Stimulated activated CD8-positive, alpha-beta memory T cell treated with anti-CD3 and anti-CD28 coated beads, Interleukin-12 subunit alpha, Interleukin-12 subunit beta, amount 100 ng/mL, for 24 hours (primary cell): ENCODE results near the gene TMEM121B.

ENCODE experiments used
- DNase-seq: peaks from one replicate; pipeline ENCODE4 v3.0.0-alpha.2; 2020; ENCODE audit errors: extremely low read depth

Gene TMEM121B

DNA sequence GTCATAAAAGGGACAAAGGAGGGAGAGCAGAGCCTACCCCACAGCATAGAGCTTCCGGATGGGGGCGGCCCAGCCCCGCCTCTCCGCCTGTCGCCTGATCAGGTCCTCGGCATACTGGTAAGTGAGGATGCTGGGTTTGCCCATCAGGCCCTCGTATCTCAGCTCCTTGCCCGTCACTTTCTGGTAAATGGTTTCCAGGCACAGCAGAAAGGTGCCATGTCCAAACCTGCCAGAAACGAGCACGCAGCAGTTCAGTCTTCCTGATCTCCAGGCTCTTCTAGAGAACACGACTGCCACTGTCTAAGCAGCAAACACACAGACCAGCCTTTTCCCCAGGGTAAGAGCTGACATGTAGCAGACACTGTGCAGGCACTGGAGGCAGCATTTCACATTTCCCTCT, 17.4 kb upstream of the TMEM121B start:
- no peak for DNase-seq

DNA sequence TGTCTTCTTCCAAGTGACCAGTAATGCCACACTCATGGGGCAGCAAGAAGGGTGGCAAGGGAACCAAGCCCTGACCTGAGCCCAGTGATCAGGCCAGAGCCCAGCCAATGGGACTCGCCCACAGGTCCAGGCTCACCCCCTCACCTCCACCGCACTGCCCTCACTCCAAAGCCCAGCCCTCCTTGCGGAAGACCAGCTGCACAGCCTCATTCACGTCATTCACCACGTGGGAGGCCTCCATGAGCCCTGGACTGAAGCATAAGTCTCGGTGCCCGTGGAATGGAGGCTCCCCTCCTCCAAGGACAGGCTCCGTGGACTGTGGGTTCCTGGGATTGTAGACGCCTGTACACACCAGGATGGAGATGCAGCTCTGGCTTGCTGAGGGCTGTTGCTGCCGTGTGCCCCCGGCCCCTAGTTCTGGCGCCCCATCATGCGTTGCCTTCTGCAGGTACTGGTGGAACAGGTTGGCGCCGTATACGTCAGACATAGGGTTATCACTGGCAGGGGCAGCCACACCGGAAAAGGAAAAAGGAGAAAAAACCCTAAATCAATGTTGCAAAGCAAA, 16.8 kb upstream of the TMEM121B start:
- no peak for DNase-seq

- no peak for DNase-seq
Measured at GRCh38 chr22:17137170-17137569, 16.0 kb upstream of the TMEM121B start.

GRCh38 chr22:17135153-17135760, 14.1 kb upstream of the TMEM121B start:
- no peak for DNase-seq

DNA sequence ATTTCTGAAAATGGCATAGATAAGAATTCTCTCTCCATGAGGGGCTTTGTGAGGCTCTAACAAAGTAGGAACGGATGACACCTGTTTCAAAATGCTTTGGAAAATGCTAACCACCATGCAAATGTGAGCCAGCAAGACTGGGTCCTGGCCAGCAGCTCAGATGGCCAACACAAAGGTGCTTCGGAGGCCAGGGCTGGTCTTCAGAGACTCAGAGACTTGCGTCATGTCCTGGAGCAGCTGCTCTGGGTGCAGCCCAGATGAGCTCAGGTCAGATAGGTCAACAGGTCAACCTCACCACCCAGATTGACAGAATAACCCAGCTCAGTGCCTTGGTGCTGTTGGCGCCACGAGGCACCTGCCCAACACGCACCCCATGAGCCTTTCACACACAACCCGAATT, 12.0 kb upstream of the TMEM121B start:
- DNase-seq = no peak

GRCh38 chr22:17132112-17132511, 11.0 kb upstream of the TMEM121B start:
- DNase-seq = no peak

DNA sequence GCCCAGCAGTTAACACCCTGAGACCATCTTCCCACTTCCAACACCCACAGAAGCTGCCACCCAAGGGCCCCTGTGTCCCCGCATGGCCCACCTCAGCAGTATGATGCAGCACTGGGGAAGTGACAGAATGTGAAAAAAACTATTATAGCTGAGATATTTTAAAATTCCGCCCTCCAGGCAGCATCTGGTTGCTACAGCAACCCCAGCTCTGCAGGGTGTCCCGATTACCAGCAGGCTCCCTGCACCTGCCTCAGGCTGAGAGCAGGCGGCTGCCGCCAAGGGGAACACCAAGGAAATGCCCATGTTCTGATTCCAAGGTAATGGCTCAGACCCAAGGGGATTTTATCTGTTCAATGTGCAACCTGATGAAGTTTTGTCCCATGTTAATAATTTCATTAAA, 10.5 kb upstream of the TMEM121B start:
- DNase-seq = no peak

GRCh38 chr22:17130199-17130598, 9.0 kb upstream of the TMEM121B start:
- no peak for DNase-seq

DNA sequence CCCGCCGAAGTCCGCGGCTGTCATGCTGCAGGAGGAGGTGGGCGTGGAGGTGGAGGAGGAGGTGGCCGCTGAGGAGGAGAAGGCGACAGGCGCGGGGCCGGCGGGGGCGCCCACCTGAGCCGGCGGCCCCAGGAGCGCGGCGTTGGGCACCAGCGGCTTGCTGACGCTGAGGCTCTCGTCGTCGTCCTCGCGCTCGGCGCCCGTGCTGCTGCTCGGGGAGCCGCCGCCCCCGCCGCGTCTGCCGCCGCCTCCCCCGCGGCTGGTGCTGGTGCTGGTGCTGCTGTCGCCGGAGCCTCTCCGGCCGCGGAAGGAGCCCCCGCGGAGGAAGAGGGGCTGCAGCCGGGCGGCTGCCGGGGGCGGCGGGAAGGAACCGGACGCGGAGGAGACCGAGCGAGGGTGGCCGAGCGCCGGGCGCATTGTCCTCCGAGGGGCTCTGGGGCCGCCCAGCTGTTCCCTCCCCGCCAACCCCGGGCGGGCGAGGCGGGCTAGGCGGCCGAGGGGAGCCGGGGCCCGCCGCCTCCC, 388 bp downstream of the TMEM121B start:
- no peak for DNase-seq

- no peak for DNase-seq
Measured at GRCh38 chr22:17120281-17120680, 879 bp downstream of the TMEM121B start.

DNA sequence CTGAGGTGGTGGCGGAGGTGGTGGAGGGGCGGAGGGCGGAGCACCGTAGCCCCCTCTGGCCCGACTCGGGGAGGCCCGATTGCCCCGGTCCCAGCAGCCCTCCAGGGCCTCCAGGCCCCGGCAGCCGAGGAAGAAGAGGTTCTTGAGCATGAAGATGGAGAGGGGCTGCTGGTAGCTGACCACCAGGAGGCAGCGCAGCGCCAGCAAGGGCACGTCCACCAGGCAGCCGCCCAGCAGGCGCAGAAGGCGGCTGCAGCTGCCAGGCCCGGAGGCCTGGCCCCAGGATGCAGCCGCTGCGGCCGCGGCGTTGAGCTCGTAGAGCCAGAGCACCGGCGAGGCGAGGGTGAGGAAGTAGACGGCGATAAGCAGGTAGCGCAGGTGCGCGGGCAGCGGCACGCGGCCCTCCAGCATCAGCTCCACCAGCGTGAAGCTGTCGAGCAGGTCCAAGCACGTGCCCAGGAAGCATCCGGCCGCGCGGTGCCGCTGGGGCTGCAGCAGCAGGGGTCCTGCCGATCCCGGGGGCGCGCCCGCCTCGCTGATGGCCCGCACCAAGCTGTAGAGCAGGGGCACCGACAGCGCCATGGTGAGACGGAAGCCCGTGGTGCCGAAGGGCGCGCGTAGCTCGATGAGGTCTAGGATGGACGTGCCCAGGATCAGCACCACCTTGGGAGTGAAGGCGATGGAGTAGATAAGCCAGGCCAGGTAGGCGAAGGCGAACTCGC, 1.5 kb downstream of the TMEM121B start:
- DNase-seq = no peak

GRCh38 chr22:17118342-17118741, 2.8 kb downstream of the TMEM121B start:
- DNase-seq = no peak

- DNase-seq = no peak
Measured at GRCh38 chr22:17117890-17118289, 3.3 kb downstream of the TMEM121B start.

DNA sequence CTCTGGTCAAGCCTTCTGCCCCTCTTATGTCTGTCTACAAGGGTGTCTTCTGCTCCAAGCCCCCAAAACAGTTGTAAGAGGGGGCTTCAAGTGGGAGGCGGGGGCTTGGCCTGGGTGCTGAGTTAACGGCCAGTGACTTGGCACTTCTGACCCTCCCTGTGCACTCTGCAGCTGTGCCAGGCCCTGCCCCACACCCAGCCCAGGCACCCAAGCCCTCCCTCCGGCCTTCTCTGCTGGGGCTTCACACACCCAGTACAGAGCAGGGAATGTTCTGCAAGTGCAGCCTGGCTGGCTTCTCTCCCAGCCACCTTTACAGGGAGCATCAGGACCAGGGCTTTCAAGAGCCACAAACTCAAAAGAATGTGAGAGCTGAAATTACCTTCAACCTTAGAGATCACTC, 3.8 kb downstream of the TMEM121B start:
- no peak for DNase-seq

DNA sequence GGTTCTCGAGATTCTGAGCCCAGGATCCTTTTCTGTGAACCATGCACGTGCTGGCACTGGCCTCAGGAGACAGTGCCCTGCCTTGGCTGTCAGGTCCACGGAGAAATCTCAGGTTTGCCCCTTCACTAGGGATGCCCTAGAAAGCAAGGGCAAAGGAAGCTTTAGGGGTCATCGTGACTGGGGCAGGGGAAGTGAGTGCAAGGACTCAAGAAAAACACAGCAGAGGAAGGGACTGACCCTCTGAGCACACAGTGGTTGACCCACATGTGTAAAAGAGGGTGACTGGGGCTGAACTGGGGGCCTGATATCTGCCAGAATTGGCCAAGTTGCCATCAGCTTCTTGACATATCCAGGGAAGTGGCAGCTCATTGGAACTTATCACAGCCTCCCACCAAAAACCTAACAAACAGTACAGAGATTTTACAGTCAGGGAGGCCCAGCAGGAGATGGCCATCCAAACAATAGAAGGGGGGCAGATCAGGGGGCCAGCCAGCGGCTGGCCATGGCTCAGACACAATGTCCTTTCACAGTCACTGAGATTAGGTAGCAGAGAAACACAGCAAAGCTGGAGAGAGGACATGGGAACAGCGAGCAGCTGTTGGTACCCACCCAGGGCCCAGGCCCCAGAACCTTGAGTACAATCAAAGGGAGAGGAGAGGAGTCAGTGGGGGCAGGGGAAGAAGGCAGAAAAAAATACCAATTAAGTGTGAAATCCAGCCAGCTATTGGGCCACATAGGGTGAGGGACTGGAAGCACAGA, 4.4 kb downstream of the TMEM121B start:
- DNase-seq = no peak

- no peak for DNase-seq
Measured at GRCh38 chr22:17115945-17116565, 5.1 kb downstream of the TMEM121B start.

- DNase-seq = no peak
Measured at GRCh38 chr22:17115236-17115635, 5.9 kb downstream of the TMEM121B start.

GRCh38 chr22:17114898-17115235, 6.3 kb downstream of the TMEM121B start:
- DNase-seq = no peak

GRCh38 chr22:17114173-17114897, 6.8 kb downstream of the TMEM121B start:
- DNase-seq = no peak

DNA sequence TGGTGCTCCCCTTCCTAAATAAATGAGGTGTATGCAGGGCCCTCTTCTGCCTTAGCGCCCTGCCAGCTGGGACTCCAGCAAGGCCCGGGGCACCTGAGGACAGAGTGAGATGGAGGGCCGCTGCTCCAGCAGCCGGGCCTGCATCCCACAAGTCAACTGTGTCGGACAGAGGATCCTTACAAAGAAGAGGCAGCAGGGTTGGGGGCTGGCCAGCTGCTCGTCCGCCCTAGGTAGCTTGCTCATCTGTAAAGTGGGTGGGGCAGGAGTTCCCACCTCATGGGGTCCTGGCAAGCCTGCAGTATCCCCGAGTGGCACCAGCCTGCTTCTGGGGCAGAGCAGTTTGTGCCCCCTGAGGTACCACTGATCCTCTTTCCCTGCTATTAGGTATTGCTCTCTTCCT, 7.6 kb downstream of the TMEM121B start:
- no peak for DNase-seq

- no peak for DNase-seq
Measured at GRCh38 chr22:17112491-17113042, 8.6 kb downstream of the TMEM121B start.
